Endothelial cell of umbilical vein (primary cell): ENCODE results near the gene BCL2A1. TPM values are rescaled to one million over a fixed set of nuclear protein-coding genes. Genes with fewer than 3 reads are reported as not detected.

Source experiments
- BruUV-seq: library from RNA; stranded (reverse); fragments of 400-500 nt; replicated peaks from 2 replicates; lab custom pipeline; 2021; lab: Mats Ljungman, UMichigan
- CTCF ChIA-PET: fragments of 300-600, 350-600 bp; sonication (Branson Sonifier 250); formaldehyde crosslinking; loops from one replicate; lab custom pipeline; 2021; ENCODE audit warnings: antibody characterized with exemption, inconsistent platforms; lab: Charles Lee
- POLR2A ChIA-PET: fragments of 300-600, 350-600 bp; sonication (Branson Sonifier 250); formaldehyde crosslinking; loops from one replicate; lab custom pipeline; 2021; ENCODE audit warnings: antibody characterized with exemption, inconsistent platforms; lab: Charles Lee
- DNase-seq: peaks from one replicate; pipeline ENCODE4 v3.0.0-alpha.2; 2011; ENCODE audit warnings: low read depth, low spot score
- FAIRE-seq: peaks from 2 replicates; lab custom pipeline; 2011; peaks lifted over from hg19 to GRCh38; lab: Jason Lieb, UNC
- H2AFZ ChIP-seq: 2 replicates; pipeline ENCODE4 v1.6.0; 2012; ENCODE audit warnings: low read depth, low read length, control low read depth, inconsistent platforms
- H3K27ac ChIP-seq: 2 replicates; pipeline ENCODE4 v1.5.1; 2011; ENCODE audit warnings: low read depth, mild to moderate bottlenecking, control low read depth, low read length, moderate library complexity; ENCODE audit not compliant: insufficient read depth
- H3K27me3 ChIP-seq, 2 experiments: 2 replicates each; pipeline versions ENCODE4 v1.6.0 to v1.6.1; 2011; ENCODE audit warnings: low read length in 2 of 2, mixed read lengths in 1 of 2; ENCODE audit not compliant: control insufficient read depth in 2 of 2, insufficient read depth in 2 of 2
- H3K36me3 ChIP-seq, 2 experiments: 2 replicates in 1 of 2; 3 replicates in 1 of 2; pipeline ENCODE4 v1.5.1; 2011; ENCODE audit warnings: low read length in 2 of 2, mild to moderate bottlenecking in 1 of 2, moderate library complexity in 1 of 2; ENCODE audit not compliant: control insufficient read depth in 2 of 2, insufficient read depth in 2 of 2; ENCODE audit errors: extremely low read depth in 1 of 2
- H3K4me1 ChIP-seq: 3 replicates; pipeline ENCODE4 v1.5.1; 2011; ENCODE audit warnings: mild to moderate bottlenecking, low read length; ENCODE audit not compliant: control insufficient read depth, insufficient read depth; ENCODE audit errors: extremely low read depth
- H3K4me2 ChIP-seq: 2 replicates; pipeline ENCODE4 v1.6.1; 2011; ENCODE audit warnings: low read length, control low read depth, mixed read lengths; ENCODE audit not compliant: insufficient read depth
- H3K4me3 ChIP-seq, 3 experiments: fragments of 200-600 bp in 1 of 3; sonication (generic), shearing (Covaris generic) in 1 of 3; replicated peaks in 1 of 3; 2 replicates each; pipeline ENCODE4 v1.5.1; 2011 to 2016; ENCODE audit warnings: control low read depth in 3 of 3, low read length in 3 of 3, mild to moderate bottlenecking in 2 of 3, inconsistent platforms in 1 of 3, low read depth in 1 of 3, moderate library complexity in 1 of 3; ENCODE audit not compliant: insufficient read depth in 1 of 3
- H3K79me2 ChIP-seq: 2 replicates; pipeline ENCODE4 v1.6.0; 2012; ENCODE audit warnings: low read length, inconsistent platforms; ENCODE audit not compliant: control insufficient read depth, insufficient read depth
- H3K9ac ChIP-seq: replicated peaks from 2 replicates; pipeline ENCODE3; 2011; ENCODE audit warnings: low read length, control low read depth; ENCODE audit not compliant: insufficient read depth; ENCODE audit errors: extremely low read depth
- H3K9me1 ChIP-seq: replicated peaks from 3 replicates; pipeline ENCODE4 v1.6.0; 2011; ENCODE audit warnings: mild to moderate bottlenecking, low read length; ENCODE audit not compliant: control insufficient read depth, insufficient read depth; ENCODE audit errors: extremely low read depth
- H3K9me3 ChIP-seq: replicated peaks from 2 replicates; pipeline ENCODE4 v1.5.1; 2012; ENCODE audit warnings: low read length, inconsistent platforms; ENCODE audit not compliant: control insufficient read depth, insufficient read depth
- H4K20me1 ChIP-seq: replicated peaks from 2 replicates; pipeline ENCODE3; 2011; ENCODE audit warnings: mild to moderate bottlenecking, low read length; ENCODE audit not compliant: control insufficient read depth, insufficient read depth; ENCODE audit errors: extremely low read depth
- EZH2 ChIP-seq: IDR thresholded peaks from 2 replicates; pipeline ENCODE4 v1.6.1; 2012; ENCODE audit warnings: borderline replicate concordance, low read depth, mild to moderate bottlenecking, moderate library complexity, low read length, inconsistent platforms; ENCODE audit not compliant: severe bottlenecking
- FOS ChIP-seq: IDR thresholded peaks from 2 replicates; pipeline ENCODE4 v1.6.1; 2011; ENCODE audit warnings: mild to moderate bottlenecking, low read length, moderate library complexity, borderline replicate concordance; ENCODE audit not compliant: insufficient read depth
- GATA2 ChIP-seq: IDR thresholded peaks from 2 replicates; pipeline ENCODE4 v1.7.0; 2011; ENCODE audit warnings: low read depth, mild to moderate bottlenecking, moderate library complexity, mixed read lengths, low read length; ENCODE audit not compliant: insufficient read length, insufficient read depth
- JUN ChIP-seq: IDR thresholded peaks from 2 replicates; pipeline ENCODE4 v1.6.1; 2011; ENCODE audit warnings: borderline replicate concordance, low read depth; ENCODE audit not compliant: insufficient read length, insufficient read depth
- MYC ChIP-seq: IDR thresholded peaks from one replicate; pipeline ENCODE4 v1.6.1; 2011; ENCODE audit warnings: mild to moderate bottlenecking, low read depth, low read length
- POLR2A ChIP-seq: IDR thresholded peaks from 2 replicates; pipeline ENCODE4 v1.6.1; 2012; ENCODE audit warnings: low read depth, mild to moderate bottlenecking, control low read depth, low read length
- POLR2AphosphoS5 ChIP-seq: IDR thresholded peaks from 2 replicates; pipeline ENCODE4 v1.6.1; 2012; ENCODE audit warnings: low read depth, mild to moderate bottlenecking, control low read depth, low read length, moderate library complexity; ENCODE audit not compliant: insufficient read depth
- dilution Hi-C: fragments of 300-500 bp; cut with MboI; formaldehyde crosslinking; loops from one replicate; pipeline ENCODE4 v1.15.0; 2019; ENCODE audit warnings: low sequenced_read_pairs; ENCODE audit not compliant: extremely low pct_ligation_motif_present
- intact Hi-C: fragments of 100-400 bp; cut with micrococcal nuclease; formaldehyde crosslinking; loops from one replicate; pipeline ENCODE4 v1.10.0; 2022
- polyA plus RNA-seq, 4 experiments: library from polyadenylated mRNA; depleted of rRNA in 3 of 4; stranded (reverse) in 3 of 4; unstranded in 1 of 4; fragments of >200 nt; gene quantifications; 2 replicates each; pipeline versions ENCODE4 v1.2.1 to v1.2.3, GENCODE V29; 2011 to 2012; ENCODE audit warnings: missing spikeins in 1 of 4
- total RNA-seq: library from RNA; stranded (reverse); gene quantifications from 2 replicates; pipeline ENCODE4 v1.2.3, GENCODE V29; 2021
- TF ChIP-seq, protein P1 (sequence below), 2 donors: IDR thresholded peaks; 1 replicate in 1 of 2; 2 replicates in 1 of 2; pipeline ENCODE4 v1.5.1; 2011; ENCODE audit warnings: low read length in 2 of 2, mild to moderate bottlenecking in 2 of 2, moderate library complexity in 2 of 2, control low read depth in 1 of 2, inconsistent platforms in 1 of 2, low read depth in 1 of 2; ENCODE audit not compliant: insufficient read depth in 1 of 2; ENCODE audit errors: extremely low read depth in 1 of 2
- TF ChIP-seq, protein P2 (sequence below): IDR thresholded peaks from 2 replicates; pipeline ENCODE4 v1.6.1; 2011; ENCODE audit not compliant: insufficient read depth, insufficient read length

BCL2A1 gene
- total and polyA plus RNA-seq, 2 donors (not counting 3 experiments of a cell fraction or from before 2014, with no cell fraction given), result not detected

DNA sequence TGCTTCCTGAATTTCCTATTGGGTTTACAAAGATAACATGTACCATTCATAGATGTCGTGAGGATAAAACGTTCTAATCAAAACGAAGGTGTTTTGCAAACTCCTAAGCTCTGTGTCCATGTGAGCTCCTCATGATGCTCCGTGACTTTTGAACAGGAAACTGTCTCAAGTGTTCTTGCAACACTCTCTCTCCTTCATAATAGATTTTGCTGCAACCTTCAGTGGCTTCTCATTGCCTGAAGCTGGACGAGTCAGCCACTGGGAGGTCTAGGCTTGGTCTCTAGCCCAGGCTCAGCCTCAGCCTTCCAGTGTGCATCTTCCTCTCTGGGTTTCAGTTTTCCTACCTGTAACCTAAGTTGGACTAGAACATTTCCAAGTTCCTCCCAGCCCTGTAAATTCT is 18.7 kb upstream of the BCL2A1 start:
- no peak for FAIRE-seq
- dilution Hi-C loops, result no loop called here
- peaks cover under 1 to 3% of the 10 kb centered on the region in 2 experiments for H3K27me3 ChIP-seq

More for the DNA sequence above, 18.7 kb upstream of the BCL2A1 start:
- no TSS peak for BruUV-seq
- no peak overlapping the region for H3K9ac ChIP-seq
- H3K36me3 ChIP-seq, result no peaks in the 10 kb centered on the region
- H3K4me2 ChIP-seq, result no peak overlapping the region
- no peaks in the 10 kb centered on the region for H3K9me1 ChIP-seq
- TF ChIP-seq GATA2 (no peak), POLR2AphosphoS5 (no peak), POLR2A (no peak), EZH2 (no peak), MYC (no peak), JUN (no peak), FOS (no peak)
- TF ChIP-seq, protein P1, sequence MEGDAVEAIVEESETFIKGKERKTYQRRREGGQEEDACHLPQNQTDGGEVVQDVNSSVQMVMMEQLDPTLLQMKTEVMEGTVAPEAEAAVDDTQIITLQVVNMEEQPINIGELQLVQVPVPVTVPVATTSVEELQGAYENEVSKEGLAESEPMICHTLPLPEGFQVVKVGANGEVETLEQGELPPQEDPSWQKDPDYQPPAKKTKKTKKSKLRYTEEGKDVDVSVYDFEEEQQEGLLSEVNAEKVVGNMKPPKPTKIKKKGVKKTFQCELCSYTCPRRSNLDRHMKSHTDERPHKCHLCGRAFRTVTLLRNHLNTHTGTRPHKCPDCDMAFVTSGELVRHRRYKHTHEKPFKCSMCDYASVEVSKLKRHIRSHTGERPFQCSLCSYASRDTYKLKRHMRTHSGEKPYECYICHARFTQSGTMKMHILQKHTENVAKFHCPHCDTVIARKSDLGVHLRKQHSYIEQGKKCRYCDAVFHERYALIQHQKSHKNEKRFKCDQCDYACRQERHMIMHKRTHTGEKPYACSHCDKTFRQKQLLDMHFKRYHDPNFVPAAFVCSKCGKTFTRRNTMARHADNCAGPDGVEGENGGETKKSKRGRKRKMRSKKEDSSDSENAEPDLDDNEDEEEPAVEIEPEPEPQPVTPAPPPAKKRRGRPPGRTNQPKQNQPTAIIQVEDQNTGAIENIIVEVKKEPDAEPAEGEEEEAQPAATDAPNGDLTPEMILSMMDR (IDR thresholded peaks at IDR 0.05; ENCODE audit: extremely low read depth in 1 of 2, insufficient read depth in 1 of 2, low read depth in 1 of 2, low read length in 2 of 2), result no peak
- TF ChIP-seq, protein P2, sequence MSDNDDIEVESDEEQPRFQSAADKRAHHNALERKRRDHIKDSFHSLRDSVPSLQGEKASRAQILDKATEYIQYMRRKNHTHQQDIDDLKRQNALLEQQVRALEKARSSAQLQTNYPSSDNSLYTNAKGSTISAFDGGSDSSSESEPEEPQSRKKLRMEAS, result no peak
- no peak for DNase-seq
- H3K4me3 ChIP-seq, result no peak overlapping the region
- CTCF ChIA-PET, result interaction anchor here (0.9 to 3.4 kb wide), 5 partner anchors 12 to 650 kb away, joined by 3 to 13 read pairs (median 4); no protein-coding TSS in a partner anchor
- H3K9me3 ChIP-seq, result no peaks in the 10 kb centered on the region
- H4K20me1 ChIP-seq, result no peaks in the 10 kb centered on the region
- no peak overlapping the region for H2AFZ ChIP-seq
- H3K27ac ChIP-seq, result no peak overlapping the region
- no peaks in the 10 kb centered on the region for H3K79me2 ChIP-seq
- H3K4me1 ChIP-seq, result no peaks in the 10 kb centered on the region
- intact Hi-C loops, result loop anchor here (5.0 kb wide), 1 partner anchor 318 kb away; no protein-coding TSS in a partner anchor
- POLR2A ChIA-PET, result no interaction called here
